ENCODE results near the gene DISP2.

DISP2 gene

DNA sequence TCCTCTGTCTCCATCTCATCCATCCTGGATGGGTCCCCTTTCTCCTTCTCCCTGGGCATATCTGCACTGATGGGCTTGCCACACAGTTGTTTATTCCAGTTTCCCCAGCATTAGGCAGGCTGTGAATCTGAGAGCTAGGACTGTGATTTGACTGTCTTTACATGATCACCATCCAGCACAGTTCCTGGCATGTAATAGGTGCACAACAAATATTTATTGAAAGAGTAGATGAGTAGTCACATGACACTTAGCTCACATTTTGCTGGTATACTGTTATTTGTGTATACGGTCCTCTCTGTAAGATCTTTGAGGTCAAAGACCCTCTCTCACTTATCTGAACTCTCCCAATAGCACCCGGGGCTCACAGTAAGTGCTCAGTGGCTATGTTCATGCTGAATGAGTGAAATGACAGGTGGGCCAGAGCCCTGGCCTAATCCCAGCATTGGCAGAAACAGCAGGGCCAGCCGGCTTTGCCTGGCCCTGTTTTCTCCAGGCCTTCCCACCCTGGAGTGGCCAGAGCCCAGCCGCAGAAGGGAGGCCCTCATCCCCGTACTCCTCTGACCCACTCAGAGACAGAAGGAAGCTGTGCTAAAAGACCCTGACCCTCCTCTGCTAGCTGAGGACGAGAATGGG is 66.6 kb downstream of the DISP2 start:
- no peak for DNase-seq (ENCODE audit: low spot score)

GRCh38 chr15:40425681-40426080 is 67.7 kb downstream of the DISP2 start:
- DNase-seq (ENCODE audit: low spot score) = no peak

DNA sequence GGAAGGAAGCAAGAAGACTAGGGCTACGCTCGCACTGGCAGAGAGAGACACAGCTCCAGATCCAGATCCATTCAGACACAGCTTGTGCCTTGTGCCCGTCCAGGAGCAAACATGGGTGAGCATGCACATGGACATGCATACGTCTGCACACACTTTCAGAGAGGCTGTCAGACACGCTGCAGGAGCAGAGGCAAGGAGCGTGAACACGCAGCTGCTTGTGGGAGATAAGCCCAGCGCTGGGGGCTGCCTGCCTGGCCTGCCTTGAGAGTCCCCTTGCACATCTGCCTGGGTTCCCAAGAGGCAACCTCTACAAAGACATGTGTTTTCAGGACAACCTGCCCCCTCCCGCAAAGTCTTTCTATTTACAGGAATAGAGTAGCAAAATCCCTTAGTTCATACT is 69.2 kb downstream of the DISP2 start:
- DNase-seq (ENCODE audit: low spot score) = no peak

GRCh38 chr15:40428185-40428584 is 70.2 kb downstream of the DISP2 start:
- DNase-seq (ENCODE audit: low spot score) = no peak
